Gastroesophageal sphincter (tissue), 4 donors: ENCODE data around the gene NR6A1. TPM values are rescaled to one million over a fixed set of nuclear protein-coding genes. Genes with fewer than 3 reads are reported as not detected.

Experiments used
- ATAC-seq: fragments of 150-250 bp; one replicate; pipeline ENCODE4 v1.9.1; 2016; ENCODE audit warnings: mild to moderate bottlenecking, moderate library complexity
- H3K27ac ChIP-seq, 4 donors: fragments of 200-600 bp; sonication (generic) in 3 of 4; 1 replicate in 3 of 4; 2 replicates in 1 of 4; pipeline ENCODE4 v1.5.1; 2016 to 2019
- H3K27me3 ChIP-seq: fragments of 200-600 bp; sonication (generic); one replicate; pipeline ENCODE4 v1.5.1; 2019
- H3K36me3 ChIP-seq, 2 donors: fragments of 200-600 bp; sonication (generic); one replicate each; pipeline ENCODE4 v1.5.1; 2019; ENCODE audit warnings: control low read depth in 1 of 2
- H3K4me1 ChIP-seq, 3 donors: fragments of 200-600 bp; sonication (generic); 1 replicate in 2 of 3; 2 replicates in 1 of 3; pipeline ENCODE4 v1.5.1; 2016 to 2019; ENCODE audit warnings: control low read depth in 2 of 3
- H3K4me3 ChIP-seq, 2 donors: fragments of 200-600 bp; sonication (generic); one replicate each; pipeline ENCODE4 v1.5.1; 2019; ENCODE audit warnings: mild to moderate bottlenecking in 1 of 2, moderate library complexity in 1 of 2
- H3K9me3 ChIP-seq, 3 donors: fragments of 200-600 bp; sonication (generic); one replicate each; pipeline ENCODE4 v1.5.1; 2017 to 2019; ENCODE audit warnings: control low read depth in 2 of 3
- EP300 ChIP-seq: sonication (generic); formaldehyde crosslinking; IDR thresholded peaks from one replicate; pipeline ENCODE4 v1.6.1; 2017; ENCODE audit warnings: antibody characterized with exemption, mild to moderate bottlenecking
- POLR2A ChIP-seq, 2 donors: fragments of 450-650 bp; IDR thresholded peaks; one replicate each; pipeline ENCODE4 v1.6.1; 2017; ENCODE audit warnings: antibody characterized with exemption in 2 of 2, mild to moderate bottlenecking in 2 of 2, moderate library complexity in 1 of 2
- POLR2AphosphoS5 ChIP-seq: sonication (generic); formaldehyde crosslinking; IDR thresholded peaks from one replicate; pipeline ENCODE4 v1.6.1; 2017; ENCODE audit warnings: antibody characterized with exemption
- WGBS, 2 donors: methylation state at CpG; one replicate each; pipeline ENCODE4 v1.1.5; 2018; ENCODE audit warnings: low coverage in 1 of 2; 5-methylcytosine and 5-hydroxymethylcytosine counted together
- small RNA-seq, 4 donors: library from RNA; depleted of rRNA; stranded (forward); fragments of <200 nt; gene quantifications; one replicate each; pipeline ENCODE3, GENCODE V24; 2016
- total RNA-seq, 4 donors: library from RNA; depleted of rRNA; stranded (reverse); fragments of >200 nt; gene quantifications; one replicate each; pipeline ENCODE4 v1.1.0, GENCODE V29; 2016
- TF ChIP-seq, protein P1 (sequence below), 4 experiments: fragments of 200-600 bp in 2 of 4; fragments of 450-650 bp in 2 of 4; sonication (generic) in 1 of 4; IDR thresholded peaks; one replicate each; pipeline ENCODE4 v1.5.1; 2017 to 2019; ENCODE audit warnings: antibody characterized with exemption in 4 of 4, mild to moderate bottlenecking in 2 of 4, moderate library complexity in 2 of 4

NR6A1 gene
- total RNA-seq, 4 donors from 2014 or later: 0.16 to 4.4 (median 0.62) TPM

DNA sequence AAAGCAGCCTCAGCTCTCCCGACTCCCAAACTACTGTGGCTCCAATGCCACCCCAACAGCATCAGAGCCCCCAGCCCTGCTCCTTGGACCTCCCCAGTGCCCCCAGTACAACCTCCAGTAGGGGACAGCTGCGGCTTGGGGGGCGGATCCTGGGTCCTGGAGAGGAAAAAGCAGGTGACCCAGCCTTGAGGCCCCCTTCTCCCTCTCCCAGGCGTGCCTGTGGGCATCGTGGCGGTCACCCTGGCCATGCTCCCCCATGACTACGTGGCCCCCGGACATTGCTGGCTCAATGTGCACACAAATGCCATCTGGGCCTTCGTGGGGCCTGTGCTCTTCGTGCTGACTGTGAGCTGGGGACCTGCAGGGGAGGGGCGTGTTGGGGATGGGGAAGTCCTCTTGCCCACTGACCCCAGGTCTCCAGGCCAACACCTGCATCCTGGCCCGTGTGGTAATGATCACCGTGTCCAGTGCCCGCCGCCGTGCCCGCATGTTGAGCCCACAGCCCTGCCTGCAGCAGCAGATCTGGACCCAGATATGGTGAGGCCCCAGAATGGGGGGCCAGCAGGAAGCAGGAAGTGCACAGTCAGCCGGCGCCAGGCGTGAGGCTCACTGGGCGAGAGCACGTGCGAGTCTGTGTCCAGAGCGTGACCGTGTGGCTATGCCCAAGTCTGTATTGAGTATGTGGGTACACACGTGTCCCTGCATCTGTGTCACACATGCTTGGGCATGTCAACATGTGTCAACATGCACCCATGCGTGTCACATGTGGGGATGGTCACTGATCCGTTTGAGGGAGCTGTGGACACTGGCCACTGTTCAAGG is 301.9 kb downstream of the NR6A1 start:
- H3K9me3 ChIP-seq: no peaks in the 10 kb centered on the region
- H3K4me3 ChIP-seq: no peak overlapping the region
- no peak for TF ChIP-seq EP300
- TF ChIP-seq POLR2AphosphoS5: no peak
- no peak for TF ChIP-seq POLR2A (IDR thresholded peaks at IDR 0.05)
- TF ChIP-seq, protein P1, sequence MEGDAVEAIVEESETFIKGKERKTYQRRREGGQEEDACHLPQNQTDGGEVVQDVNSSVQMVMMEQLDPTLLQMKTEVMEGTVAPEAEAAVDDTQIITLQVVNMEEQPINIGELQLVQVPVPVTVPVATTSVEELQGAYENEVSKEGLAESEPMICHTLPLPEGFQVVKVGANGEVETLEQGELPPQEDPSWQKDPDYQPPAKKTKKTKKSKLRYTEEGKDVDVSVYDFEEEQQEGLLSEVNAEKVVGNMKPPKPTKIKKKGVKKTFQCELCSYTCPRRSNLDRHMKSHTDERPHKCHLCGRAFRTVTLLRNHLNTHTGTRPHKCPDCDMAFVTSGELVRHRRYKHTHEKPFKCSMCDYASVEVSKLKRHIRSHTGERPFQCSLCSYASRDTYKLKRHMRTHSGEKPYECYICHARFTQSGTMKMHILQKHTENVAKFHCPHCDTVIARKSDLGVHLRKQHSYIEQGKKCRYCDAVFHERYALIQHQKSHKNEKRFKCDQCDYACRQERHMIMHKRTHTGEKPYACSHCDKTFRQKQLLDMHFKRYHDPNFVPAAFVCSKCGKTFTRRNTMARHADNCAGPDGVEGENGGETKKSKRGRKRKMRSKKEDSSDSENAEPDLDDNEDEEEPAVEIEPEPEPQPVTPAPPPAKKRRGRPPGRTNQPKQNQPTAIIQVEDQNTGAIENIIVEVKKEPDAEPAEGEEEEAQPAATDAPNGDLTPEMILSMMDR (IDR thresholded peaks at IDR 0.05): no peak
- no peak for ATAC-seq
- no peaks in the 10 kb centered on the region for H3K36me3 ChIP-seq
- WGBS, 2 donors: 80 to 83% methylated on average over 2 to 7 of the region's 28 CpGs
- H3K4me1 ChIP-seq: no peaks in the 10 kb centered on the region
- no peak overlapping the region for H3K27ac ChIP-seq
- peaks cover 67% of the 10 kb centered on the region for H3K27me3 ChIP-seq

DNA sequence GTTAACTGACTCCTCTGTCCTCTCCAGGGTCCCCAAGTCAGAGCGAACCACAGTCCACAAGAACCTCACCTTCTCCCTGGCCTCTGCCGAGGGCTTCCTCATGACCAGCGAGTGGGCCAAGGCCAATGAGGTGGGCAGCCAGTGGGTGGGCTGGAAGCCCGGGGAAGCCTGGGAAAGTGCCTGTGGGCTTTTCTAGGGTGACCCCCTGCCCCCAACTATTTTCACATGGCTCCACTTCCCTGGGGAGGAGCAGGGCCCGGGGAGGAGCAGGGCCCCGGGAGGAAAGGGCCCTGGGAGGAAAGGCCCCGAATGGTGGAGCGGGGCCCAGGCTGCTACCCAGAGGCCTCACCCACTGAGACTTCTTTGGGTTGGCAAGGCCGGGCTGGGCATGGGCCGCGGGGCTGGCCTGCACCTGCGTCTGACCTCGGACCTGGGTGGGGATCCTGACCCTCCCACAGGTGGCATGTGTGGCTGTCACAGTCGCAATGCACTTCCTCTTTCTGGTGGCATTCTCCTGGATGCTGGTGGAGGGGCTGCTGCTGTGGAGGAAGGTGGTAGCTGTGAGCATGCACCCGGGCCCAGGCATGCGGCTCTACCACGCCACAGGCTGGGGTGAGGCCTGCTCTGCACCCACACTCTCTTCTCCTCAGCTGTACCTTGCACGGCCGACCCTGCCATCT is 302.9 kb downstream of the NR6A1 start:
- 74 to 84% methylated on average over 2 to 6 of the region's 19 CpGs for WGBS, 2 donors
- TF ChIP-seq, protein P1 (IDR thresholded peaks at IDR 0.05): no peak
- TF ChIP-seq EP300 (no peak), POLR2AphosphoS5 (no peak), POLR2A (IDR thresholded peaks at IDR 0.05) (no peak)
- H3K36me3 ChIP-seq: no peaks in the 10 kb centered on the region
- no peak for ATAC-seq
- peaks cover 65% of the 10 kb centered on the region for H3K27me3 ChIP-seq
- no peak overlapping the region for H3K4me3 ChIP-seq
- H3K9me3 ChIP-seq: peaks cover 0 to 4% (median 0%) of the 10 kb centered on the region in 3 donors
- H3K27ac ChIP-seq: no peak overlapping the region
- no peaks in the 10 kb centered on the region for H3K4me1 ChIP-seq

DNA sequence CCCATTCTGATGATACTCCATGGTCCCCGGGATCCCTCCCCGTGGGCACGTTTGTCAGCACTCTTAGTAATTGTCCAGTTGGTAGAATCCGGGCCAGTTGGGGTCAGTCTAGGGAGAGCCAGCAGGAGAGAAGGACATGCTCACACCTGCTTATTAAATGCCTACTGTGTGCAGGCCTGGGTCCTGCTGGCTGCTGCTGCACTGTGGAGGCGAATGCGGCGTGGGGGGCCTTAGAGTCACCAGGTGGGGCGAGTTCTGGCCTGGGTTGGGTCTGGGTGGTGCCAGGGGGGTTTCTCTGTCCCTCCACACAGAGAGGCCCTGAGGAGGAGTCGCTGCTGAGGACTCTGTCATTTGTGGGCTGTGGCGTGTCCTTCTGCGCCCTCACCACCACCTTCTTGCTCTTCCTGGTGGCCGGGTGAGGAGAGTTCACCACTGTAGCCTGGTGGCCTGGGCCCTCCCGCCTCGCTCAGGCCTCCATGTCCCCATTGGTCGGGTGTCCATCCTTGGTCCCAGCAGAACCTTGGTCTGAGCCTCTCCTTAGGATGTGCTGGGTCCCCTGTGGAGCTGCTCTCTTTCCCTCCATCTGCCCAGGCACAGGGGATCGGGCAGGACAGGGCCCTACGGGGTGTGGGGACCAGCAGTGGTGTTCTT is 303.6 kb downstream of the NR6A1 start:
- Histone ChIP-seq H3K9me3 (peaks cover 0 to 4% (median 0%) of the 10 kb centered on the region in 3 donors), H3K27me3 (peaks cover 65% of the 10 kb centered on the region), H3K4me3 (no peak overlapping the region), H3K36me3 (no peaks in the 10 kb centered on the region), H3K4me1 (no peaks in the 10 kb centered on the region), H3K27ac (no peak overlapping the region)
- 80 to 98% methylated on average over 3 to 4 of the region's 17 CpGs for WGBS, 2 donors
- TF ChIP-seq, protein P1 (IDR thresholded peaks at IDR 0.05): no peak
- no peak for TF ChIP-seq POLR2AphosphoS5
- TF ChIP-seq POLR2A (IDR thresholded peaks at IDR 0.05): no peak
- no peak for TF ChIP-seq EP300
- ATAC-seq: no peak

Small RNAs within 50 kb of the gene (small RNA-seq; reads per million reads assigned to genes)
- gene MIR181A2 (22.6 to 93.0 (median 52.6) reads per million in 4 donors), gene MIR181B2 (1.9 to 5.3 (median 3.0) reads per million in 4 donors), gene RN7SL302P (0 reads per million in 4 donors)

Other genes with a start within 250 kb of the NR6A1 start
- 10 to 100 TPM; 21.7 to 85.7 (median 43.2) TPM for gene OLFML2A, start 5.8 kb upstream of the NR6A1 start, total RNA-seq
- gene WDR38, start 82.1 kb upstream of the NR6A1 start, total RNA-seq: not detected
- gene RPL35, start 90.6 kb upstream of the NR6A1 start, total RNA-seq: 1,000 to 10,000 TPM; 1,026 to 2,785 (median 2,065) TPM
- gene ARPC5L, start 90.8 kb upstream of the NR6A1 start, total RNA-seq: 10 to 100 TPM; 19.9 to 27.6 (median 20.3) TPM
- 10 to 100 TPM; 21.3 to 42.5 (median 31.9) TPM for gene GOLGA1, start 169.8 kb upstream of the NR6A1 start, total RNA-seq